ENCODE data around the gene TIAM1. TPM values are rescaled to one million over a fixed set of nuclear protein-coding genes. Genes with fewer than 3 reads are reported as not detected.

Gene TIAM1
- total RNA-seq, 1 experiment from 2014 or later, result 3.7 TPM

GRCh38 chr21:31351960-31352359, 7.9 kb upstream of the TIAM1 start:
- ATAC-seq (no peak), DNase-seq (ENCODE audit: low read depth, low spot score) (no peak)
- Histone ChIP-seq H3K4me1 (ENCODE audit: control insufficient read depth, insufficient read depth, low read length) (no peaks in the 10 kb centered on the region), H3K36me3 (ENCODE audit: control insufficient read depth, insufficient read depth, low read length) (no peaks in the 10 kb centered on the region), H3K4me3 (ENCODE audit: low read depth in 2 of 2, low read length in 2 of 2) (no peak overlapping the region), H3K27me3 (ENCODE audit: control insufficient read depth, insufficient read depth, low read length) (no peaks in the 10 kb centered on the region), H3K9me3 (ENCODE audit: control insufficient read depth, insufficient read depth, low read depth, low read length) (no peaks in the 10 kb centered on the region), H3K27ac (ENCODE audit: low read length) (no peak overlapping the region)
- TF ChIP-seq, protein P1, sequence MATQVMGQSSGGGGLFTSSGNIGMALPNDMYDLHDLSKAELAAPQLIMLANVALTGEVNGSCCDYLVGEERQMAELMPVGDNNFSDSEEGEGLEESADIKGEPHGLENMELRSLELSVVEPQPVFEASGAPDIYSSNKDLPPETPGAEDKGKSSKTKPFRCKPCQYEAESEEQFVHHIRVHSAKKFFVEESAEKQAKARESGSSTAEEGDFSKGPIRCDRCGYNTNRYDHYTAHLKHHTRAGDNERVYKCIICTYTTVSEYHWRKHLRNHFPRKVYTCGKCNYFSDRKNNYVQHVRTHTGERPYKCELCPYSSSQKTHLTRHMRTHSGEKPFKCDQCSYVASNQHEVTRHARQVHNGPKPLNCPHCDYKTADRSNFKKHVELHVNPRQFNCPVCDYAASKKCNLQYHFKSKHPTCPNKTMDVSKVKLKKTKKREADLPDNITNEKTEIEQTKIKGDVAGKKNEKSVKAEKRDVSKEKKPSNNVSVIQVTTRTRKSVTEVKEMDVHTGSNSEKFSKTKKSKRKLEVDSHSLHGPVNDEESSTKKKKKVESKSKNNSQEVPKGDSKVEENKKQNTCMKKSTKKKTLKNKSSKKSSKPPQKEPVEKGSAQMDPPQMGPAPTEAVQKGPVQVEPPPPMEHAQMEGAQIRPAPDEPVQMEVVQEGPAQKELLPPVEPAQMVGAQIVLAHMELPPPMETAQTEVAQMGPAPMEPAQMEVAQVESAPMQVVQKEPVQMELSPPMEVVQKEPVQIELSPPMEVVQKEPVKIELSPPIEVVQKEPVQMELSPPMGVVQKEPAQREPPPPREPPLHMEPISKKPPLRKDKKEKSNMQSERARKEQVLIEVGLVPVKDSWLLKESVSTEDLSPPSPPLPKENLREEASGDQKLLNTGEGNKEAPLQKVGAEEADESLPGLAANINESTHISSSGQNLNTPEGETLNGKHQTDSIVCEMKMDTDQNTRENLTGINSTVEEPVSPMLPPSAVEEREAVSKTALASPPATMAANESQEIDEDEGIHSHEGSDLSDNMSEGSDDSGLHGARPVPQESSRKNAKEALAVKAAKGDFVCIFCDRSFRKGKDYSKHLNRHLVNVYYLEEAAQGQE (IDR thresholded peaks at IDR 0.05; ENCODE audit: insufficient read depth in 1 of 2, low read depth in 2 of 2, low read length in 1 of 2), result no peak
- no peak for TF ChIP-seq TCF7L2 (IDR thresholded peaks at IDR 0.05; ENCODE audit: low read depth, low read length)
- TF ChIP-seq CTCF (IDR thresholded peaks at IDR 0.05), result no peak
- TF ChIP-seq SIN3A (IDR thresholded peaks at IDR 0.05; ENCODE audit: borderline replicate concordance, insufficient read depth, low read depth, low read length), result no peak
- TF ChIP-seq POLR2AphosphoS5 (IDR thresholded peaks at IDR 0.05; ENCODE audit: low read depth, low read length), result no peak
- ChIA-PET POLR2A (no interaction called here), CTCF (no interaction called here)
- in situ Hi-C loops (cut with HindIII; ENCODE audit: low pct_unique_long_range_greater_than_20kb, low sequenced_read_pairs), result no loop called here
- BruUV-seq (replicated peaks), result no TSS peak
- intact Hi-C loops (cut with micrococcal nuclease; ENCODE audit: unreplicated experiment), result no loop called here

DNA sequence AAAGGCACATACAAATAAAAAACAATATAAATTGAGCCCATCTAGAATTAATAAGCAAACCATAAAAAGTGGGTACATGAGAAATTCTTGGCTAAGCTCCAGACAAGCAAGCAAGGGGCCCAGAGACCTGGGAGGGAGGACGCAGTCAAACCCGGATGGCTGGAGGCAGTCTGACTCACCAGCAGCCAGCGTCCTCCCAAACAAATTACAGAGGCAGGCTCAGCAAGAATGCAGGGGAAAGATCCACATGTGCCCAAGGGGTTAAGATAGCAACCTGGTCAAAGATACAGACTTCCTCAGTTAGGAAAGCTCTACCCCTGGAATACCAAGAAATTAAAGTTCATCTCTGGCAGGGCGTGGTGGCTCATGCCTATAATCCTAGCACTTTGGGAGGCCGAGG, 7.4 kb upstream of the TIAM1 start:
- H3K36me3 ChIP-seq (ENCODE audit: control insufficient read depth, insufficient read depth, low read length), result no peaks in the 10 kb centered on the region
- ATAC-seq (peak; percentile 74; the same call in 1 of the 2 replicates), DNase-seq (ENCODE audit: low read depth, low spot score) (no peak)
- ChIA-PET POLR2A (no interaction called here), CTCF (no interaction called here)
- intact Hi-C loops (cut with micrococcal nuclease; ENCODE audit: unreplicated experiment) (no loop called here), in situ Hi-C loops (cut with HindIII; ENCODE audit: low pct_unique_long_range_greater_than_20kb, low sequenced_read_pairs) (no loop called here)
- H3K9me3 ChIP-seq (ENCODE audit: control insufficient read depth, insufficient read depth, low read depth, low read length), result no peaks in the 10 kb centered on the region
- BruUV-seq (replicated peaks), result no TSS peak
- no peaks in the 10 kb centered on the region for H3K27me3 ChIP-seq (ENCODE audit: control insufficient read depth, insufficient read depth, low read length)
- H3K4me1 ChIP-seq (ENCODE audit: control insufficient read depth, insufficient read depth, low read length), result no peaks in the 10 kb centered on the region
- no peak overlapping the region for H3K27ac ChIP-seq (ENCODE audit: low read length)
- H3K4me3 ChIP-seq (ENCODE audit: low read depth in 2 of 2, low read length in 2 of 2), result no peak overlapping the region
- TF ChIP-seq, protein P1 (IDR thresholded peaks at IDR 0.05; ENCODE audit: insufficient read depth in 1 of 2, low read depth in 2 of 2, low read length in 1 of 2), result no peak
- TF ChIP-seq POLR2AphosphoS5 (IDR thresholded peaks at IDR 0.05; ENCODE audit: low read depth, low read length), result no peak
- TF ChIP-seq CTCF (IDR thresholded peaks at IDR 0.05), result no peak
- no peak for TF ChIP-seq SIN3A (IDR thresholded peaks at IDR 0.05; ENCODE audit: borderline replicate concordance, insufficient read depth, low read depth, low read length)
- TF ChIP-seq TCF7L2 (IDR thresholded peaks at IDR 0.05; ENCODE audit: low read depth, low read length), result no peak
